Endothelial cell of umbilical vein (primary cell): ENCODE results near the gene MS4A3. TPM values are rescaled to one million over a fixed set of nuclear protein-coding genes. Genes with fewer than 3 reads are reported as not detected.
"Not testable (repeated sequence)": the region's sequence is repeated elsewhere in the genome, so short reads cannot be mapped to it uniquely, and the experiment has no call there.

Source experiments
- BruUV-seq: library from RNA; stranded (reverse); fragments of 400-500 nt; replicated peaks from 2 replicates; lab custom pipeline; 2021; lab: Mats Ljungman, UMichigan
- CTCF ChIA-PET: fragments of 300-600, 350-600 bp; sonication (Branson Sonifier 250); formaldehyde crosslinking; loops from one replicate; lab custom pipeline; 2021; ENCODE audit warnings: antibody characterized with exemption, inconsistent platforms; lab: Charles Lee
- POLR2A ChIA-PET: fragments of 300-600, 350-600 bp; sonication (Branson Sonifier 250); formaldehyde crosslinking; loops from one replicate; lab custom pipeline; 2021; ENCODE audit warnings: antibody characterized with exemption, inconsistent platforms; lab: Charles Lee
- DNase-seq: peaks from one replicate; pipeline ENCODE4 v3.0.0-alpha.2; 2011; ENCODE audit warnings: low read depth, low spot score
- FAIRE-seq: peaks from 2 replicates; lab custom pipeline; 2011; peaks lifted over from hg19 to GRCh38; lab: Jason Lieb, UNC
- H2AFZ ChIP-seq: 2 replicates; pipeline ENCODE4 v1.6.0; 2012; ENCODE audit warnings: low read depth, low read length, control low read depth, inconsistent platforms
- H3K27ac ChIP-seq: 2 replicates; pipeline ENCODE4 v1.5.1; 2011; ENCODE audit warnings: low read depth, mild to moderate bottlenecking, control low read depth, low read length, moderate library complexity; ENCODE audit not compliant: insufficient read depth
- H3K27me3 ChIP-seq, 2 experiments: 2 replicates each; pipeline versions ENCODE4 v1.6.0 to v1.6.1; 2011; ENCODE audit warnings: low read length in 2 of 2, mixed read lengths in 1 of 2; ENCODE audit not compliant: control insufficient read depth in 2 of 2, insufficient read depth in 2 of 2
- H3K36me3 ChIP-seq, 2 experiments: 2 replicates in 1 of 2; 3 replicates in 1 of 2; pipeline ENCODE4 v1.5.1; 2011; ENCODE audit warnings: low read length in 2 of 2, mild to moderate bottlenecking in 1 of 2, moderate library complexity in 1 of 2; ENCODE audit not compliant: control insufficient read depth in 2 of 2, insufficient read depth in 2 of 2; ENCODE audit errors: extremely low read depth in 1 of 2
- H3K4me1 ChIP-seq: 3 replicates; pipeline ENCODE4 v1.5.1; 2011; ENCODE audit warnings: mild to moderate bottlenecking, low read length; ENCODE audit not compliant: control insufficient read depth, insufficient read depth; ENCODE audit errors: extremely low read depth
- H3K4me2 ChIP-seq: 2 replicates; pipeline ENCODE4 v1.6.1; 2011; ENCODE audit warnings: low read length, control low read depth, mixed read lengths; ENCODE audit not compliant: insufficient read depth
- H3K4me3 ChIP-seq, 3 experiments: fragments of 200-600 bp in 1 of 3; sonication (generic), shearing (Covaris generic) in 1 of 3; replicated peaks in 1 of 3; 2 replicates each; pipeline ENCODE4 v1.5.1; 2011 to 2016; ENCODE audit warnings: control low read depth in 3 of 3, low read length in 3 of 3, mild to moderate bottlenecking in 2 of 3, inconsistent platforms in 1 of 3, low read depth in 1 of 3, moderate library complexity in 1 of 3; ENCODE audit not compliant: insufficient read depth in 1 of 3
- H3K79me2 ChIP-seq: 2 replicates; pipeline ENCODE4 v1.6.0; 2012; ENCODE audit warnings: low read length, inconsistent platforms; ENCODE audit not compliant: control insufficient read depth, insufficient read depth
- H3K9ac ChIP-seq: replicated peaks from 2 replicates; pipeline ENCODE3; 2011; ENCODE audit warnings: low read length, control low read depth; ENCODE audit not compliant: insufficient read depth; ENCODE audit errors: extremely low read depth
- H3K9me1 ChIP-seq: replicated peaks from 3 replicates; pipeline ENCODE4 v1.6.0; 2011; ENCODE audit warnings: mild to moderate bottlenecking, low read length; ENCODE audit not compliant: control insufficient read depth, insufficient read depth; ENCODE audit errors: extremely low read depth
- H3K9me3 ChIP-seq: replicated peaks from 2 replicates; pipeline ENCODE4 v1.5.1; 2012; ENCODE audit warnings: low read length, inconsistent platforms; ENCODE audit not compliant: control insufficient read depth, insufficient read depth
- H4K20me1 ChIP-seq: replicated peaks from 2 replicates; pipeline ENCODE3; 2011; ENCODE audit warnings: mild to moderate bottlenecking, low read length; ENCODE audit not compliant: control insufficient read depth, insufficient read depth; ENCODE audit errors: extremely low read depth
- JUN ChIP-seq: IDR thresholded peaks from 2 replicates; pipeline ENCODE4 v1.6.1; 2011; ENCODE audit warnings: borderline replicate concordance, low read depth; ENCODE audit not compliant: insufficient read length, insufficient read depth
- POLR2A ChIP-seq: IDR thresholded peaks from 2 replicates; pipeline ENCODE4 v1.6.1; 2012; ENCODE audit warnings: low read depth, mild to moderate bottlenecking, control low read depth, low read length
- POLR2AphosphoS5 ChIP-seq: IDR thresholded peaks from 2 replicates; pipeline ENCODE4 v1.6.1; 2012; ENCODE audit warnings: low read depth, mild to moderate bottlenecking, control low read depth, low read length, moderate library complexity; ENCODE audit not compliant: insufficient read depth
- dilution Hi-C: fragments of 300-500 bp; cut with MboI; formaldehyde crosslinking; loops from one replicate; pipeline ENCODE4 v1.15.0; 2019; ENCODE audit warnings: low sequenced_read_pairs; ENCODE audit not compliant: extremely low pct_ligation_motif_present
- intact Hi-C: fragments of 100-400 bp; cut with micrococcal nuclease; formaldehyde crosslinking; loops from one replicate; pipeline ENCODE4 v1.10.0; 2022
- polyA plus RNA-seq, 4 experiments: library from polyadenylated mRNA; depleted of rRNA in 3 of 4; stranded (reverse) in 3 of 4; unstranded in 1 of 4; fragments of >200 nt; gene quantifications; 2 replicates each; pipeline versions ENCODE4 v1.2.1 to v1.2.3, GENCODE V29; 2011 to 2012; ENCODE audit warnings: missing spikeins in 1 of 4
- total RNA-seq: library from RNA; stranded (reverse); gene quantifications from 2 replicates; pipeline ENCODE4 v1.2.3, GENCODE V29; 2021
- TF ChIP-seq, protein P1 (sequence below), 2 donors: IDR thresholded peaks; 1 replicate in 1 of 2; 2 replicates in 1 of 2; pipeline ENCODE4 v1.5.1; 2011; ENCODE audit warnings: low read length in 2 of 2, mild to moderate bottlenecking in 2 of 2, moderate library complexity in 2 of 2, control low read depth in 1 of 2, inconsistent platforms in 1 of 2, low read depth in 1 of 2; ENCODE audit not compliant: insufficient read depth in 1 of 2; ENCODE audit errors: extremely low read depth in 1 of 2
- TF ChIP-seq, protein P2 (sequence below): IDR thresholded peaks from 2 replicates; pipeline ENCODE4 v1.6.1; 2011; ENCODE audit not compliant: insufficient read depth, insufficient read length

Gene MS4A3
- total and polyA plus RNA-seq, 2 donors (not counting 3 experiments of a cell fraction or from before 2014, with no cell fraction given), result not detected

DNA sequence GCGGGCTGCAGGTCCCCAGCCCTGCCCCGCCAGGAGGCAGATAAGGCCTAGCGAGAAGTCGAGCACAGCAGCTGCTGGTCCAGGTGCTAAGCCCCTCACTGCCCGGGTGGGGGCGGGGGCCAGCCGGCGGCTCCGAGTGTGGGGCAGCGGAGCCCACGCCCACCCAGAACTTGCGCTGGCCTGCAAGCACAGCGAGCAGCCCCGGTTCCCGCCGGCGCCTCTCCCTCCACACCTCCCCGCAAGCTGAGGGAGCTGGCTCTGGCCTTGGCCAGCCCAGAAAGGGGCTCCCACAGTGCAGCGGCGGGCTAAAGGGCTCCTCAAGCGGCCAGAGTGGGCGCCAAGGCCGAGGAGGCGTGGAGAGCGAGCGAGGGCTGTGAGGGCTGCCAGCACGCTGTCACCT is 36.1 kb upstream of the MS4A3 start:
- H3K79me2 ChIP-seq, H4K20me1 ChIP-seq, FAIRE-seq, H2AFZ ChIP-seq, POLR2A ChIA-PET, BruUV-seq, H3K27me3 ChIP-seq, H3K4me2 ChIP-seq, H3K36me3 ChIP-seq, H3K4me1 ChIP-seq, H3K9me3 ChIP-seq, H3K9me1 ChIP-seq, H3K9ac ChIP-seq, DNase-seq, H3K27ac ChIP-seq, H3K4me3 ChIP-seq, dilution Hi-C loops: not testable (repeated sequence)
- CTCF ChIA-PET, result interaction anchor here (0.9 kb wide), 1 partner anchor 10 kb away, joined by 3 read pairs; no protein-coding TSS in a partner anchor
- intact Hi-C loops, result loop anchor here (10.0 kb wide), 1 partner anchor 804 kb away; no protein-coding TSS in a partner anchor

DNA sequence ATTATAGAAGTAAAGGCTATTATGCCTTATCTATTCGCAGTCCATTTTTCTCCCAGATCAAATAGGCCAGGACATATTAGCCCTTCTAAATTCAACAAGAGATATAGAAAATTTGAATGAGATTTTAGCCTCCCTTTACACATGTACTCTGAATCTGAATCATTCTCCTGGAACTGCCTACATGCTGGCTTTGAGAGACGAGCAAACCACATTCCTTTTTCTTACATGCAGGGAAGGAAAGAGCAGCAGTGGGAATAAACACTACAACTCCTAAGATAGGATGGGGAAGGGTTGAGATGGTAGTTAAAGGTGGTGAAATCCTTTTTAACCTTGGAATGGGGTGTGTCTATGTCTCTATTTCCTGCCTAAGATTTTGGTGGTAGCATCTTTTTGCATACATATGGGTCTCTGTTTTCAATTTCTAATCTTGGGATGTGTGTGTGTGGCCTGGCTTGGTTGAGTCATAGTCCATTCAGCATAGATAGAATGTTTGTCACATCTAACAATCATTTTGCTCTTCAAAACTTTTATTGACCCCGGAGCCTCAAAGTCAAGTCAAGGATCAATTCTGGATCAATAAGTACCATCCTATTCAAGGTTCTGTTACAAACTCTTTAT is 27.3 kb upstream of the MS4A3 start:
- Histone ChIP-seq H3K4me3 (no peak overlapping the region), H3K4me2 (no peak overlapping the region), H3K4me1 (no peaks in the 10 kb centered on the region), H3K9ac (no peak overlapping the region), H3K9me1 (no peaks in the 10 kb centered on the region), H3K79me2 (no peaks in the 10 kb centered on the region), H4K20me1 (no peaks in the 10 kb centered on the region), H3K36me3 (no peaks in the 10 kb centered on the region), H3K27me3 (peaks cover 0 to 2% of the 10 kb centered on the region in 2 experiments), H3K9me3 (no peaks in the 10 kb centered on the region), H3K27ac (no peak overlapping the region), H2AFZ (no peak overlapping the region)
- DNase-seq (no peak), FAIRE-seq (no peak)
- no TSS peak for BruUV-seq
- POLR2A ChIA-PET, result interaction anchor here (0.6 kb wide), 1 partner anchor 196 kb away, joined by 4 read pairs; no protein-coding TSS in a partner anchor
- intact Hi-C loops, result loop anchor here (10.0 kb wide), 1 partner anchor 796 kb away; no protein-coding TSS in a partner anchor
- dilution Hi-C loops, result no loop called here
- CTCF ChIA-PET, result no interaction called here
- TF ChIP-seq, protein P1, sequence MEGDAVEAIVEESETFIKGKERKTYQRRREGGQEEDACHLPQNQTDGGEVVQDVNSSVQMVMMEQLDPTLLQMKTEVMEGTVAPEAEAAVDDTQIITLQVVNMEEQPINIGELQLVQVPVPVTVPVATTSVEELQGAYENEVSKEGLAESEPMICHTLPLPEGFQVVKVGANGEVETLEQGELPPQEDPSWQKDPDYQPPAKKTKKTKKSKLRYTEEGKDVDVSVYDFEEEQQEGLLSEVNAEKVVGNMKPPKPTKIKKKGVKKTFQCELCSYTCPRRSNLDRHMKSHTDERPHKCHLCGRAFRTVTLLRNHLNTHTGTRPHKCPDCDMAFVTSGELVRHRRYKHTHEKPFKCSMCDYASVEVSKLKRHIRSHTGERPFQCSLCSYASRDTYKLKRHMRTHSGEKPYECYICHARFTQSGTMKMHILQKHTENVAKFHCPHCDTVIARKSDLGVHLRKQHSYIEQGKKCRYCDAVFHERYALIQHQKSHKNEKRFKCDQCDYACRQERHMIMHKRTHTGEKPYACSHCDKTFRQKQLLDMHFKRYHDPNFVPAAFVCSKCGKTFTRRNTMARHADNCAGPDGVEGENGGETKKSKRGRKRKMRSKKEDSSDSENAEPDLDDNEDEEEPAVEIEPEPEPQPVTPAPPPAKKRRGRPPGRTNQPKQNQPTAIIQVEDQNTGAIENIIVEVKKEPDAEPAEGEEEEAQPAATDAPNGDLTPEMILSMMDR (IDR thresholded peaks at IDR 0.05; ENCODE audit: extremely low read depth in 1 of 2, insufficient read depth in 1 of 2, low read depth in 1 of 2, low read length in 2 of 2), result no peak
- TF ChIP-seq POLR2AphosphoS5 (no peak), POLR2A (no peak), JUN (no peak)
- TF ChIP-seq, protein P2, sequence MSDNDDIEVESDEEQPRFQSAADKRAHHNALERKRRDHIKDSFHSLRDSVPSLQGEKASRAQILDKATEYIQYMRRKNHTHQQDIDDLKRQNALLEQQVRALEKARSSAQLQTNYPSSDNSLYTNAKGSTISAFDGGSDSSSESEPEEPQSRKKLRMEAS, result no peak
